Neural crest cell (in vitro differentiated cells): ENCODE results near the gene VWA2. TPM values are rescaled to one million over a fixed set of nuclear protein-coding genes. Genes with fewer than 3 reads are reported as not detected.

Experiments
- DNase-seq: peaks from one replicate; pipeline ENCODE4 v3.0.0; 2021; ENCODE audit warnings: low read depth, mixed read lengths, low spot score
- H3K27ac Mint-ChIP-seq: one replicate; pipeline ENCODE4 v1.8.0; 2021; ENCODE audit warnings: mild to moderate bottlenecking, mixed read lengths; ENCODE audit not compliant: unreplicated experiment
- H3K27me3 Mint-ChIP-seq: 2 replicates; pipeline ENCODE4 v1.8.0; 2021; ENCODE audit warnings: low read depth, mild to moderate bottlenecking, mixed read lengths
- H3K36me3 Mint-ChIP-seq: 2 replicates; pipeline ENCODE4 v1.8.0; 2021; ENCODE audit warnings: low read depth, mild to moderate bottlenecking, mixed read lengths
- H3K4me1 Mint-ChIP-seq: 2 replicates; pipeline ENCODE4 v1.8.0; 2021; ENCODE audit warnings: mixed read lengths
- H3K4me3 Mint-ChIP-seq: one replicate; pipeline ENCODE4 v1.8.0; 2021; ENCODE audit warnings: mild to moderate bottlenecking, mixed read lengths
- H3K9me3 Mint-ChIP-seq: 2 replicates; pipeline ENCODE4 v1.8.0; 2021; ENCODE audit warnings: mixed read lengths
- CTCF ChIP-seq: fragments of 200-600 bp; sonication (generic); conservative IDR thresholded peaks from 2 replicates; pipeline ENCODE4 v1.5.0; 2021; ENCODE audit warnings: antibody characterized with exemption, mild to moderate bottlenecking
- total RNA-seq: library from RNA; stranded (reverse); gene quantifications from 2 replicates; pipeline ENCODE4 v1.2.1, GENCODE V29; 2021

Gene VWA2
- total RNA-seq, 1 donor from 2014 or later, result not detected

- DNase-seq, result no peak
- no peaks in the 10 kb centered on the region for H3K9me3 Mint-ChIP-seq
- H3K27ac Mint-ChIP-seq, result no peak overlapping the region
- no peak overlapping the region for H3K4me3 Mint-ChIP-seq
- H3K27me3 Mint-ChIP-seq, result peaks cover 3% of the 10 kb centered on the region
- H3K36me3 Mint-ChIP-seq, result no peaks in the 10 kb centered on the region
- no peak for TF ChIP-seq CTCF
- no peaks in the 10 kb centered on the region for H3K4me1 Mint-ChIP-seq
Measured at GRCh38 chr10:114206902-114207301, 32.2 kb upstream of the VWA2 start.

GRCh38 chr10:114207349-114207748, 31.7 kb upstream of the VWA2 start:
- Mint-ChIP-seq H3K4me1 (no peaks in the 10 kb centered on the region), H3K4me3 (no peak overlapping the region), H3K27me3 (peaks cover 3% of the 10 kb centered on the region), H3K36me3 (no peaks in the 10 kb centered on the region), H3K9me3 (no peaks in the 10 kb centered on the region), H3K27ac (no peak overlapping the region)
- no peak for TF ChIP-seq CTCF
- no peak for DNase-seq

GRCh38 chr10:114208351-114208750, 30.7 kb upstream of the VWA2 start:
- DNase-seq, result no peak
- Mint-ChIP-seq H3K27ac (no peak overlapping the region), H3K27me3 (peaks cover 3% of the 10 kb centered on the region), H3K4me3 (no peak overlapping the region), H3K36me3 (no peaks in the 10 kb centered on the region), H3K4me1 (no peaks in the 10 kb centered on the region), H3K9me3 (no peaks in the 10 kb centered on the region)
- no peak for TF ChIP-seq CTCF

- H3K9me3 Mint-ChIP-seq, result peaks cover 2% of the 10 kb centered on the region
- H3K36me3 Mint-ChIP-seq, result no peaks in the 10 kb centered on the region
- H3K27ac Mint-ChIP-seq, result no peak overlapping the region
- H3K4me3 Mint-ChIP-seq, result no peak overlapping the region
- DNase-seq, result no peak
- H3K4me1 Mint-ChIP-seq, result no peaks in the 10 kb centered on the region
- no peaks in the 10 kb centered on the region for H3K27me3 Mint-ChIP-seq
- no peak for TF ChIP-seq CTCF
Measured at GRCh38 chr10:114212153-114212552, 26.9 kb upstream of the VWA2 start.

GRCh38 chr10:114215033-114215432, 24.0 kb upstream of the VWA2 start:
- no peak for DNase-seq
- no peak for TF ChIP-seq CTCF
- no peaks in the 10 kb centered on the region for H3K36me3 Mint-ChIP-seq
- H3K9me3 Mint-ChIP-seq, result peaks cover 2% of the 10 kb centered on the region
- peaks cover 3% of the 10 kb centered on the region for H3K27me3 Mint-ChIP-seq
- H3K4me1 Mint-ChIP-seq, result no peaks in the 10 kb centered on the region
- H3K4me3 Mint-ChIP-seq, result no peak overlapping the region
- no peak overlapping the region for H3K27ac Mint-ChIP-seq

GRCh38 chr10:114220281-114220680, 18.8 kb upstream of the VWA2 start:
- Mint-ChIP-seq H3K4me1 (no peaks in the 10 kb centered on the region), H3K36me3 (no peaks in the 10 kb centered on the region), H3K4me3 (no peak overlapping the region), H3K27me3 (peaks cover 3% of the 10 kb centered on the region), H3K9me3 (no peaks in the 10 kb centered on the region), H3K27ac (no peak overlapping the region)
- DNase-seq, result no peak
- TF ChIP-seq CTCF, result no peak
